ENCODE measurements around the gene TMEM121B. TPM values are rescaled to one million over a fixed set of nuclear protein-coding genes. Genes with fewer than 3 reads are reported as not detected.
A peak's percentile ranks its signal among the peaks of the same experiment; 100 is the strongest.

The TMEM121B gene
- polyA plus RNA-seq, 3 donors = 1.4 to 3.2 (median 1.9) TPM

DNA sequence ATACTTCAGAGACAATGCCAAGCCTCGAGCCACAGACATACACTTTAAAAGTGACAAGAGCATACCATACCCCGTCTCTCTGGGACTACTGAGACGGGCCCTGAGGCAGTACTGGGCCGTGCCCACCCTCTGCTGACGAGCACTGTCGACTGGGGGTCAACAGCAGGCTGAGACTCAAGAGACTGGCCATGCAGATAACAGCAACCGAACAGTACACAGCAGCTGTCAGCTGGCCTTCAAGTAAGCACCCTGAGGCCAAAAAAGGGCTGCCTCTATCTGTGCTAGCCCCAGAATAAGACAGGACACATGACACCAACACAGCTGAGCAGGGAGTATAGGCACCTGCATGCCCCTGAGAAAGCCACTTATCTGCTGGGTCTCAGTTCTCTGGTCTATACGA lies 18.9 kb upstream of the TMEM121B start:
- Histone ChIP-seq H3K4me3 (replicated peaks in 1 of 3; ENCODE audit: low read depth in 2 of 3, low read length in 3 of 3) (no peak overlapping the region), H3K36me3 (replicated peaks in 1 of 2; ENCODE audit: control insufficient read depth in 1 of 2, insufficient read depth in 2 of 2, low read length in 2 of 2) (peaks cover 85 to 93% of the 10 kb centered on the region in 2 donors), H3K4me2 (replicated peaks; ENCODE audit: extremely low read depth, low read length, poor library complexity, severe bottlenecking) (no peak overlapping the region), H4K20me1 (ENCODE audit: insufficient read depth, low read length) (peaks cover 33% of the 10 kb centered on the region), H3K9me3 (replicated peaks in 1 of 2; ENCODE audit: control insufficient read depth in 1 of 2, insufficient read depth in 1 of 2, low read length in 2 of 2) (no peaks in the 10 kb centered on the region), H3K4me1 (ENCODE audit: control insufficient read depth in 1 of 2, insufficient read depth in 2 of 2, low read length in 2 of 2) (no peaks in the 10 kb centered on the region), H3K9ac (ENCODE audit: insufficient read depth, low read length, poor library complexity, severe bottlenecking) (no peak overlapping the region), H3K27ac (ENCODE audit: low read depth in 1 of 2, low read length in 2 of 2) (no peak overlapping the region), H2AFZ (ENCODE audit: insufficient read depth, low read depth, low read length, poor library complexity, severe bottlenecking) (no peak overlapping the region), H3K27me3 (ENCODE audit: control insufficient read depth in 2 of 2, insufficient read depth in 2 of 2, low read length in 2 of 2) (no peaks in the 10 kb centered on the region), H3K79me2 (ENCODE audit: insufficient read depth, low read length) (peaks cover 40% of the 10 kb centered on the region)
- WGBS (ENCODE audit: insufficient coverage) = 98% methylated on average over 8 of the region's 8 CpGs
- Mint-ChIP-seq H3K27me3 (ENCODE audit: low read depth in 3 of 3) (peaks cover 1 to 3% (median 1%) of the 10 kb centered on the region in 3 donors), H3K4me1 (peaks cover 5% of the 10 kb centered on the region), H3K4me3 (no peak overlapping the region), H3K27ac (peak overlapping the region in 2 of 7 donors; percentile 24 to 26), H3K36me3 (peaks cover 78 to 96% of the 10 kb centered on the region in 2 donors), H3K9me3 (no peaks in the 10 kb centered on the region)
- TF ChIP-seq, protein P1, sequence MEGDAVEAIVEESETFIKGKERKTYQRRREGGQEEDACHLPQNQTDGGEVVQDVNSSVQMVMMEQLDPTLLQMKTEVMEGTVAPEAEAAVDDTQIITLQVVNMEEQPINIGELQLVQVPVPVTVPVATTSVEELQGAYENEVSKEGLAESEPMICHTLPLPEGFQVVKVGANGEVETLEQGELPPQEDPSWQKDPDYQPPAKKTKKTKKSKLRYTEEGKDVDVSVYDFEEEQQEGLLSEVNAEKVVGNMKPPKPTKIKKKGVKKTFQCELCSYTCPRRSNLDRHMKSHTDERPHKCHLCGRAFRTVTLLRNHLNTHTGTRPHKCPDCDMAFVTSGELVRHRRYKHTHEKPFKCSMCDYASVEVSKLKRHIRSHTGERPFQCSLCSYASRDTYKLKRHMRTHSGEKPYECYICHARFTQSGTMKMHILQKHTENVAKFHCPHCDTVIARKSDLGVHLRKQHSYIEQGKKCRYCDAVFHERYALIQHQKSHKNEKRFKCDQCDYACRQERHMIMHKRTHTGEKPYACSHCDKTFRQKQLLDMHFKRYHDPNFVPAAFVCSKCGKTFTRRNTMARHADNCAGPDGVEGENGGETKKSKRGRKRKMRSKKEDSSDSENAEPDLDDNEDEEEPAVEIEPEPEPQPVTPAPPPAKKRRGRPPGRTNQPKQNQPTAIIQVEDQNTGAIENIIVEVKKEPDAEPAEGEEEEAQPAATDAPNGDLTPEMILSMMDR (IDR thresholded peaks at IDR 0.05) = no peak
- DNase-seq = no peak
- intact Hi-C loops (cut with micrococcal nuclease) = no loop called here

DNA sequence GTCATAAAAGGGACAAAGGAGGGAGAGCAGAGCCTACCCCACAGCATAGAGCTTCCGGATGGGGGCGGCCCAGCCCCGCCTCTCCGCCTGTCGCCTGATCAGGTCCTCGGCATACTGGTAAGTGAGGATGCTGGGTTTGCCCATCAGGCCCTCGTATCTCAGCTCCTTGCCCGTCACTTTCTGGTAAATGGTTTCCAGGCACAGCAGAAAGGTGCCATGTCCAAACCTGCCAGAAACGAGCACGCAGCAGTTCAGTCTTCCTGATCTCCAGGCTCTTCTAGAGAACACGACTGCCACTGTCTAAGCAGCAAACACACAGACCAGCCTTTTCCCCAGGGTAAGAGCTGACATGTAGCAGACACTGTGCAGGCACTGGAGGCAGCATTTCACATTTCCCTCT lies 17.4 kb upstream of the TMEM121B start:
- H3K79me2 ChIP-seq (ENCODE audit: insufficient read depth, low read length) = peaks cover 34% of the 10 kb centered on the region
- no peak for DNase-seq
- H3K9me3 ChIP-seq (replicated peaks in 1 of 2; ENCODE audit: control insufficient read depth in 1 of 2, insufficient read depth in 1 of 2, low read length in 2 of 2) = no peaks in the 10 kb centered on the region
- intact Hi-C loops (cut with micrococcal nuclease) = no loop called here
- 90% methylated on average over 9 of the region's 11 CpGs for WGBS (ENCODE audit: insufficient coverage)
- Mint-ChIP-seq H3K4me1 (peaks cover 11% of the 10 kb centered on the region), H3K36me3 (peaks cover 68 to 88% of the 10 kb centered on the region in 2 donors), H3K27me3 (ENCODE audit: low read depth in 3 of 3) (peaks cover 0 to 6% (median 1%) of the 10 kb centered on the region in 3 donors), H3K9me3 (no peaks in the 10 kb centered on the region), H3K4me3 (no peak overlapping the region), H3K27ac (peak overlapping the region in 1 of 7 donors; percentile 52)
- TF ChIP-seq, protein P1 (IDR thresholded peaks at IDR 0.05) = no peak
- H3K9ac ChIP-seq (ENCODE audit: insufficient read depth, low read length, poor library complexity, severe bottlenecking) = no peak overlapping the region
- H3K4me2 ChIP-seq (replicated peaks; ENCODE audit: extremely low read depth, low read length, poor library complexity, severe bottlenecking) = no peak overlapping the region
- no peaks in the 10 kb centered on the region for H3K27me3 ChIP-seq (ENCODE audit: control insufficient read depth in 2 of 2, insufficient read depth in 2 of 2, low read length in 2 of 2)
- H3K36me3 ChIP-seq (replicated peaks in 1 of 2; ENCODE audit: control insufficient read depth in 1 of 2, insufficient read depth in 2 of 2, low read length in 2 of 2) = peaks cover 75 to 80% of the 10 kb centered on the region in 2 donors
- peaks cover 28% of the 10 kb centered on the region for H4K20me1 ChIP-seq (ENCODE audit: insufficient read depth, low read length)
- H3K27ac ChIP-seq (ENCODE audit: low read depth in 1 of 2, low read length in 2 of 2) = no peak overlapping the region
- no peaks in the 10 kb centered on the region for H3K4me1 ChIP-seq (ENCODE audit: control insufficient read depth in 1 of 2, insufficient read depth in 2 of 2, low read length in 2 of 2)
- no peak overlapping the region for H3K4me3 ChIP-seq (replicated peaks in 1 of 3; ENCODE audit: low read depth in 2 of 3, low read length in 3 of 3)
- H2AFZ ChIP-seq (ENCODE audit: insufficient read depth, low read depth, low read length, poor library complexity, severe bottlenecking) = no peak overlapping the region

All from CD14-positive monocyte (primary cell).